A673 (cell line): Measurements from ENCODE around the gene NFIB. TPM values are rescaled to one million over a fixed set of nuclear protein-coding genes. Genes with fewer than 3 reads are reported as not detected.

Source experiments
- BruUV-seq: library from RNA; stranded (reverse); fragments of 400-500 nt; replicated peaks from 2 replicates; lab custom pipeline; 2021; lab: Mats Ljungman, UMichigan
- CTCF ChIA-PET: fragments of 300-600 bp; sonication (Branson Sonifier 250); formaldehyde crosslinking; loops from one replicate; lab custom pipeline; 2022; ENCODE audit warnings: antibody characterized with exemption; lab: Charles Lee
- POLR2A ChIA-PET: fragments of 300-600 bp; sonication (Branson Sonifier 250); formaldehyde crosslinking; loops from one replicate; lab custom pipeline; 2022; ENCODE audit warnings: antibody characterized with exemption; ENCODE audit not compliant: low non-redundant PET; lab: Charles Lee
- DNase-seq: peaks from one replicate; pipeline ENCODE4 v3.0.0-alpha.2; 2015; ENCODE audit warnings: low spot score
- H3K27ac ChIP-seq: fragments of 200-600 bp; sonication (generic); 2 replicates; pipeline ENCODE4 v1.5.1; 2016; ENCODE audit warnings: mixed run types, low read depth, mild to moderate bottlenecking, mixed read lengths, antibody characterized with exemption, low read length; ENCODE audit not compliant: poor library complexity, severe bottlenecking
- H3K27me3 ChIP-seq: fragments of 200-600 bp; sonication (generic); replicated peaks from 2 replicates; pipeline ENCODE4 v1.6.1; 2017; ENCODE audit warnings: mixed run types, low read depth, mild to moderate bottlenecking, mixed read lengths, antibody characterized with exemption, low read length; ENCODE audit not compliant: insufficient read depth, poor library complexity
- H3K36me3 ChIP-seq: fragments of 200-600 bp; sonication (generic); 2 replicates; pipeline ENCODE4 v1.6.1; 2016; ENCODE audit warnings: mixed run types, mild to moderate bottlenecking, mixed read lengths, antibody characterized with exemption, low read length; ENCODE audit not compliant: insufficient read depth, poor library complexity, severe bottlenecking
- H3K4me1 ChIP-seq: fragments of 200-600 bp; sonication (generic); 2 replicates; pipeline ENCODE4 v1.6.1; 2017; ENCODE audit warnings: mixed run types, mild to moderate bottlenecking, mixed read lengths, antibody characterized with exemption, low read length; ENCODE audit not compliant: insufficient read depth, poor library complexity, severe bottlenecking
- H3K4me3 ChIP-seq: fragments of 200-600 bp; sonication (generic); 2 replicates; pipeline ENCODE4 v1.5.1; 2016; ENCODE audit warnings: low read depth, mixed run types, mild to moderate bottlenecking, mixed read lengths, low read length; ENCODE audit not compliant: poor library complexity, severe bottlenecking
- H3K9me3 ChIP-seq: fragments of 200-600 bp; sonication (generic); 2 replicates; pipeline ENCODE4 v1.6.1; 2016; ENCODE audit warnings: mixed run types, low read depth, mild to moderate bottlenecking, mixed read lengths, antibody characterized with exemption, low read length; ENCODE audit not compliant: poor library complexity, severe bottlenecking
- EZH2 ChIP-seq: fragments of 200-600 bp; sonication (generic); IDR thresholded peaks from 2 replicates; pipeline ENCODE4 v1.6.1; 2017; ENCODE audit warnings: borderline replicate concordance, low read depth, mild to moderate bottlenecking, mixed read lengths, antibody characterized with exemption, low read length; ENCODE audit not compliant: poor library complexity, severe bottlenecking
- intact Hi-C: fragments of 100-400 bp; cut with micrococcal nuclease; formaldehyde crosslinking; loops from one replicate; pipeline ENCODE4 v1.10.0; 2022; ENCODE audit not compliant: unreplicated experiment
- total RNA-seq: library from RNA; stranded (reverse); gene quantifications from 2 replicates; pipeline ENCODE4 v1.2.3, GENCODE V29; 2021
- TF ChIP-seq, protein P1 (sequence below): fragments of 300-800, 200-600 bp; sonication (generic); conservative IDR thresholded peaks from 2 replicates; pipeline ENCODE4 v1.5.1; 2017; ENCODE audit warnings: low read depth, mild to moderate bottlenecking, antibody characterized with exemption, low read length, moderate library complexity, mixed read lengths

The NFIB gene
- total RNA-seq, 1 experiment from 2014 or later = 41.2 TPM

DNA sequence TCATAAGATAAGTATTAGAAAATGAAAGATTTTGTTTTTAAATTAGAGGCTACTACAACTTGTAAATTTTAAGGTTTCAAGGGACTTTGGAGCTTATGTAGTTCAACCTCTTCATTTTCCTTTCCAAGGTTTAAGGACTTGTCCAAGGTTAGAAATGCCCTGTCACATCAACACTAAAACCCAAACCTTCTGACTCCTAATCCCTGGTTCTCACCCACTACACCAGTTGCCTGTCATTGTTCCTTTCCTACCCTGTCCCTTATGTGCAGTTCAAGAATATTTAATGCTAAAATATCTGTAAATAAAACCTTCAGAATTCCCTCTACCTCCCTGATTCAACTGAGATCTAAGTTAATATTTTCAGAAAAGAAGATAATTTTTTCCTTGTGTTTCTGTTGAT, 206.4 kb downstream of the NFIB start:
- H3K36me3 ChIP-seq = no peaks in the 10 kb centered on the region
- no peaks in the 10 kb centered on the region for H3K4me1 ChIP-seq
- no peak for TF ChIP-seq EZH2
- TF ChIP-seq, protein P1, sequence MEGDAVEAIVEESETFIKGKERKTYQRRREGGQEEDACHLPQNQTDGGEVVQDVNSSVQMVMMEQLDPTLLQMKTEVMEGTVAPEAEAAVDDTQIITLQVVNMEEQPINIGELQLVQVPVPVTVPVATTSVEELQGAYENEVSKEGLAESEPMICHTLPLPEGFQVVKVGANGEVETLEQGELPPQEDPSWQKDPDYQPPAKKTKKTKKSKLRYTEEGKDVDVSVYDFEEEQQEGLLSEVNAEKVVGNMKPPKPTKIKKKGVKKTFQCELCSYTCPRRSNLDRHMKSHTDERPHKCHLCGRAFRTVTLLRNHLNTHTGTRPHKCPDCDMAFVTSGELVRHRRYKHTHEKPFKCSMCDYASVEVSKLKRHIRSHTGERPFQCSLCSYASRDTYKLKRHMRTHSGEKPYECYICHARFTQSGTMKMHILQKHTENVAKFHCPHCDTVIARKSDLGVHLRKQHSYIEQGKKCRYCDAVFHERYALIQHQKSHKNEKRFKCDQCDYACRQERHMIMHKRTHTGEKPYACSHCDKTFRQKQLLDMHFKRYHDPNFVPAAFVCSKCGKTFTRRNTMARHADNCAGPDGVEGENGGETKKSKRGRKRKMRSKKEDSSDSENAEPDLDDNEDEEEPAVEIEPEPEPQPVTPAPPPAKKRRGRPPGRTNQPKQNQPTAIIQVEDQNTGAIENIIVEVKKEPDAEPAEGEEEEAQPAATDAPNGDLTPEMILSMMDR = no peak
- H3K4me3 ChIP-seq = no peak overlapping the region
- ChIA-PET POLR2A (no interaction called here), CTCF (no interaction called here)
- intact Hi-C loops = no loop called here
- no peaks in the 10 kb centered on the region for H3K9me3 ChIP-seq
- BruUV-seq = no TSS peak
- no peak overlapping the region for H3K27ac ChIP-seq
- no peak for DNase-seq
- H3K27me3 ChIP-seq = no peaks in the 10 kb centered on the region

DNA sequence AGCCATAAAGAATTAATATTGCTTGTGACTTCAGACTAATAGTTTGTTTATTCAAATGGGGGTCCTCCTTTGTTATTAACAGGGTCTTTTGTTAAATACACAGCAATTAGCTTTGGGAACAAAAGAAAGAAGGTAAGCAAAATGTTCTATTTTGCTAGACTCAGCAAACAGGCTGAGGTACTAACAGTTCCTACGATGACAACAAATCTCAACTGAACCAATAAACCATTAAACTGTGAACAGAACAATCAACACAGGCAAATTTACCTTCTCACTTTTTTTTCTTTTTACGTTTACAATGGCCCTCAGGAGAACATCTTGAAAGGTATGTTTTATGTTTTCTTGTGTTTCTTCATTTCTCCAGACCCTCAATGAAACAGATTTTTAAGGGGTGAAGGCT, 207.2 kb downstream of the NFIB start:
- Histone ChIP-seq H3K27me3 (no peaks in the 10 kb centered on the region), H3K36me3 (no peaks in the 10 kb centered on the region), H3K27ac (no peak overlapping the region), H3K4me1 (no peaks in the 10 kb centered on the region), H3K4me3 (no peak overlapping the region), H3K9me3 (no peaks in the 10 kb centered on the region)
- CTCF ChIA-PET = no interaction called here
- no peak for TF ChIP-seq EZH2
- TF ChIP-seq, protein P1 = no peak
- POLR2A ChIA-PET = no interaction called here
- no TSS peak for BruUV-seq
- intact Hi-C loops = no loop called here
- DNase-seq = no peak

DNA sequence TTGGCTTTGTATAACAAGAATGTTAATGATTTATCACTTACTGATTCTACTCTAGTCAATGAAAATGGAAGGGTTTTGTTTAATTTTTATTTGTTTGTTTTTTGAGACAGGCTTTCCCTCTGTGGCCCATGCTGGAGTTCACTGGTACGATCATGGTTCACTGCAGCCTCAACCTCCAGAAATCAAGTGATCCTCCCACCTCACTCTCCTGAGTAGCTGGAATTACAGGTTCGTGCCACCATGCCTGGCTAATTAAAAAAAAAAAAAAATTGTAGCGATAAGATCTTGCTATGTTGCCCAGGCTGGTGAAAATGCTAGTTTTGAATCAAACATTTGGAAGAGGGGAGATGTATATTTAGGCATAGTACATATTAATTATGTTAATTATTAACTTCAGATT, 209.4 kb downstream of the NFIB start:
- no peak for TF ChIP-seq EZH2
- TF ChIP-seq, protein P1 = no peak
- no peaks in the 10 kb centered on the region for H3K27me3 ChIP-seq
- intact Hi-C loops = no loop called here
- H3K4me1 ChIP-seq = no peaks in the 10 kb centered on the region
- no TSS peak for BruUV-seq
- no peaks in the 10 kb centered on the region for H3K9me3 ChIP-seq
- H3K36me3 ChIP-seq = no peaks in the 10 kb centered on the region
- no peak overlapping the region for H3K27ac ChIP-seq
- DNase-seq = no peak
- CTCF ChIA-PET = no interaction called here
- POLR2A ChIA-PET = no interaction called here
- no peak overlapping the region for H3K4me3 ChIP-seq
